ENCODE data around the gene POMT2.
"Not testable (repeated sequence)": the region's sequence is repeated elsewhere in the genome, so short reads cannot be mapped to it uniquely, and the experiment has no call there.

POMT2 gene

GRCh38 chr14:77301103-77301502 lies 19.6 kb downstream of the POMT2 start:
- DNase-seq (ENCODE audit: low spot score), result peak; percentile 85

GRCh38 chr14:77299771-77300170 lies 20.9 kb downstream of the POMT2 start:
- no peak for DNase-seq (ENCODE audit: low spot score)

- DNase-seq (ENCODE audit: low spot score), result no peak
Observed at GRCh38 chr14:77296906-77297305, 23.8 kb downstream of the POMT2 start.

GRCh38 chr14:77296155-77296554 lies 24.5 kb downstream of the POMT2 start:
- DNase-seq (ENCODE audit: low spot score), result no peak

GRCh38 chr14:77290705-77291104 lies 30.0 kb downstream of the POMT2 start:
- no peak for DNase-seq (ENCODE audit: low spot score)

GRCh38 chr14:77286576-77286975 lies 34.1 kb downstream of the POMT2 start:
- no peak for DNase-seq (ENCODE audit: low spot score)

- DNase-seq (ENCODE audit: low spot score), result no peak
Observed at GRCh38 chr14:77284466-77284865, 36.2 kb downstream of the POMT2 start.

GRCh38 chr14:77284066-77284465 lies 36.6 kb downstream of the POMT2 start:
- DNase-seq (ENCODE audit: low spot score), result no peak

GRCh38 chr14:77281852-77282410 lies 38.8 kb downstream of the POMT2 start:
- no peak for DNase-seq (ENCODE audit: low spot score)

- DNase-seq (ENCODE audit: low spot score), result not testable (repeated sequence)
Observed at GRCh38 chr14:77280921-77281320, 39.8 kb downstream of the POMT2 start.

- no peak for DNase-seq (ENCODE audit: low spot score)
Observed at GRCh38 chr14:77279719-77280118, 41.0 kb downstream of the POMT2 start.

GRCh38 chr14:77278461-77279230 lies 42.0 kb downstream of the POMT2 start:
- no peak for DNase-seq (ENCODE audit: low spot score)

GRCh38 chr14:77276959-77277358 lies 43.7 kb downstream of the POMT2 start:
- DNase-seq (ENCODE audit: low spot score), result no peak

- DNase-seq (ENCODE audit: low spot score), result no peak
Observed at GRCh38 chr14:77276295-77276935, 44.3 kb downstream of the POMT2 start.

- DNase-seq (ENCODE audit: low spot score), result no peak
Observed at GRCh38 chr14:77275601-77276017, 45.1 kb downstream of the POMT2 start.

- no peak for DNase-seq (ENCODE audit: low spot score)
Observed at GRCh38 chr14:77275041-77275580, 45.6 kb downstream of the POMT2 start.

GRCh38 chr14:77273796-77274195 lies 46.9 kb downstream of the POMT2 start:
- DNase-seq (ENCODE audit: low spot score), result no peak

- no peak for DNase-seq (ENCODE audit: low spot score)
Observed at GRCh38 chr14:77272261-77272660, 48.4 kb downstream of the POMT2 start.

- no peak for DNase-seq (ENCODE audit: low spot score)
Observed at GRCh38 chr14:77271113-77271710, 49.5 kb downstream of the POMT2 start, which contains the start of gene NGB. TSS of gene NGB (minus strand) at chr14:77271206. CDS start at chr14:77270937, 269 bp downstream.

GRCh38 chr14:77270361-77271112 lies 50.1 kb downstream of the POMT2 start:
- DNase-seq (ENCODE audit: low spot score), result no peak

- no peak for DNase-seq (ENCODE audit: low spot score)
Observed at GRCh38 chr14:77268989-77269600, 51.6 kb downstream of the POMT2 start.
